Esophagus muscularis mucosa (tissue), 4 donors: Measurements from ENCODE around the gene RFPL4AL1. TPM values are rescaled to one million over a fixed set of nuclear protein-coding genes. Genes with fewer than 3 reads are reported as not detected.
"Not testable (repeated sequence)": the region's sequence is repeated elsewhere in the genome, so short reads cannot be mapped to it uniquely, and the experiment has no call there.

Source experiments
- DNase-seq: peaks from one replicate; pipeline ENCODE4 v3.0.0-alpha.2; 2017; ENCODE audit errors: extremely low spot score
- H3K27ac ChIP-seq, 4 donors: fragments of 200-600 bp; sonication (generic); replicated peaks in 1 of 4; 1 replicate in 3 of 4; 2 replicates in 1 of 4; pipeline ENCODE4 v1.5.1; 2016 to 2019; ENCODE audit warnings: mild to moderate bottlenecking in 1 of 4
- H3K27me3 ChIP-seq, 4 donors: fragments of 200-600 bp; sonication (generic); one replicate each; pipeline versions ENCODE4 v1.5.1 to v1.6.0; 2016 to 2019
- H3K36me3 ChIP-seq, 4 donors: fragments of 200-600 bp; sonication (generic); one replicate each; pipeline ENCODE4 v1.5.1; 2016 to 2019
- H3K4me1 ChIP-seq, 4 donors: fragments of 200-600 bp; sonication (generic); one replicate each; pipeline ENCODE4 v1.5.1; 2016 to 2019
- H3K4me3 ChIP-seq, 4 donors: fragments of 200-600 bp; sonication (generic); 1 replicate in 2 of 4; 2 replicates in 2 of 4; pipeline ENCODE4 v1.5.1; 2016 to 2019; ENCODE audit warnings: mild to moderate bottlenecking in 4 of 4, moderate library complexity in 1 of 4
- H3K9me3 ChIP-seq, 4 donors: fragments of 200-600 bp; sonication (generic); 1 replicate in 3 of 4; 2 replicates in 1 of 4; pipeline ENCODE4 v1.5.1; 2016 to 2019
- CTCF ChIP-seq, 3 experiments: fragments of 200-600 bp in 2 of 3; fragments of 450-650 bp in 1 of 3; sonication (generic) in 2 of 3; IDR thresholded peaks; one replicate each; pipeline ENCODE4 v1.5.1; 2017 to 2019; ENCODE audit warnings: antibody characterized with exemption in 3 of 3, mild to moderate bottlenecking in 2 of 3, moderate library complexity in 1 of 3
- EP300 ChIP-seq: sonication (generic); formaldehyde crosslinking; IDR thresholded peaks from one replicate; pipeline ENCODE4 v1.6.1; 2017; ENCODE audit warnings: antibody characterized with exemption
- POLR2A ChIP-seq: fragments of 450-650 bp; IDR thresholded peaks from one replicate; pipeline ENCODE4 v1.6.1; 2017; ENCODE audit warnings: antibody characterized with exemption, moderate library complexity, mild to moderate bottlenecking, low read depth
- POLR2AphosphoS5 ChIP-seq, 2 donors: sonication (generic); formaldehyde crosslinking; IDR thresholded peaks; one replicate each; pipeline ENCODE4 v1.6.1; 2017; ENCODE audit warnings: antibody characterized with exemption in 2 of 2
- WGBS: methylation state at CpG from one replicate; pipeline ENCODE4 v1.1.5; 2018; 5-methylcytosine and 5-hydroxymethylcytosine counted together
- intact Hi-C: fragments of 100-400 bp; cut with DNase I; formaldehyde crosslinking; loops from one replicate; pipeline ENCODE4 v1.15.1; 2023
- total RNA-seq, 4 donors: library from RNA; depleted of rRNA; stranded (reverse); fragments of >200 nt; gene quantifications; one replicate each; pipeline versions ENCODE4 v1.1.0 to v1.2.1, GENCODE V29; 2016

Gene RFPL4AL1
- total RNA-seq = not detected

- DNase-seq, H3K27me3 ChIP-seq, H3K36me3 ChIP-seq, H3K9me3 ChIP-seq, H3K4me1 ChIP-seq, H3K4me3 ChIP-seq, intact Hi-C loops, H3K27ac ChIP-seq: not testable (repeated sequence)
- 85% methylated on average over 6 of the region's 6 CpGs for WGBS
These were observed at the start of gene RFPL4AL1 for GRCh38 chr19:55768818-55769217. Gene RFPL4AL1 (plus strand): TSS chr19:55769118. CDS start chr19:55771805, 2,687 bp downstream.

- Histone ChIP-seq H3K4me3 (no peak overlapping the region), H3K9me3 (peaks cover 0 to 9% (median 3%) of the 10 kb centered on the region in 4 donors), H3K36me3 (no peaks in the 10 kb centered on the region), H3K4me1 (no peaks in the 10 kb centered on the region), H3K27ac (no peak overlapping the region), H3K27me3 (peaks cover 0 to 61% (median 15%) of the 10 kb centered on the region in 4 donors)
- 76% methylated on average over 5 of the region's 5 CpGs for WGBS
- no peak for DNase-seq
- no peak for TF ChIP-seq POLR2AphosphoS5 (IDR thresholded peaks at IDR 0.05)
- TF ChIP-seq EP300 = no peak
- no peak for TF ChIP-seq CTCF (IDR thresholded peaks at IDR 0.05)
- TF ChIP-seq POLR2A = no peak
- intact Hi-C loops = no loop called here
These were observed 48.6 kb upstream of the RFPL4AL1 start for GRCh38 chr19:55720214-55720746.

GRCh38 chr19:55720801-55721200, 48.1 kb upstream of the RFPL4AL1 start:
- H3K36me3 ChIP-seq = no peaks in the 10 kb centered on the region
- peaks cover 0 to 9% (median 3%) of the 10 kb centered on the region in 4 donors for H3K9me3 ChIP-seq
- H3K27ac ChIP-seq = no peak overlapping the region
- intact Hi-C loops = no loop called here
- DNase-seq = no peak
- no peak for TF ChIP-seq POLR2A
- no peak for TF ChIP-seq CTCF (IDR thresholded peaks at IDR 0.05)
- TF ChIP-seq POLR2AphosphoS5 (IDR thresholded peaks at IDR 0.05) = no peak
- peaks cover 0 to 61% (median 15%) of the 10 kb centered on the region in 4 donors for H3K27me3 ChIP-seq
- H3K4me3 ChIP-seq = no peak overlapping the region
- H3K4me1 ChIP-seq = no peaks in the 10 kb centered on the region
- 92% methylated on average over 3 of the region's 3 CpGs for WGBS

- Histone ChIP-seq H3K4me3 (no peak overlapping the region), H3K27me3 (peaks cover 0 to 38% (median 12%) of the 10 kb centered on the region in 4 donors), H3K36me3 (no peaks in the 10 kb centered on the region), H3K27ac (no peak overlapping the region), H3K4me1 (no peaks in the 10 kb centered on the region), H3K9me3 (peaks cover 0 to 9% (median 3%) of the 10 kb centered on the region in 4 donors)
- no peak for DNase-seq
- intact Hi-C loops = no loop called here
- 81% methylated on average over 8 of the region's 8 CpGs for WGBS
- no peak for TF ChIP-seq CTCF (IDR thresholded peaks at IDR 0.05)
- TF ChIP-seq EP300 = no peak
- no peak for TF ChIP-seq POLR2A
- no peak for TF ChIP-seq POLR2AphosphoS5 (IDR thresholded peaks at IDR 0.05)
These were observed 45.4 kb upstream of the RFPL4AL1 start for GRCh38 chr19:55723491-55723890.

GRCh38 chr19:55730378-55730777, 38.5 kb upstream of the RFPL4AL1 start:
- DNase-seq, H3K9me3 ChIP-seq, intact Hi-C loops, H3K36me3 ChIP-seq, H3K4me3 ChIP-seq, H3K27me3 ChIP-seq, H3K27ac ChIP-seq, H3K4me1 ChIP-seq: not testable (repeated sequence)
- 80% methylated on average over 2 of the region's 2 CpGs for WGBS

GRCh38 chr19:55738302-55738701, 30.6 kb upstream of the RFPL4AL1 start, which contains the start of gene NLRP9:
Gene NLRP9 (minus strand): TSS chr19:55738402. CDS start chr19:55738374, 28 bp downstream.
- no peaks in the 10 kb centered on the region for H3K9me3 ChIP-seq
- H3K4me3 ChIP-seq = no peak within 1 kb of the TSS
- intact Hi-C loops = no loop called here
- H3K27me3 ChIP-seq = peaks cover 0 to 11% (median 0%) of the 10 kb centered on the region in 4 donors
- no peak for TF ChIP-seq EP300
- no peak for TF ChIP-seq POLR2AphosphoS5 (IDR thresholded peaks at IDR 0.05)
- TF ChIP-seq CTCF (IDR thresholded peaks at IDR 0.05) = no peak
- no peak for TF ChIP-seq POLR2A
- H3K36me3 ChIP-seq = no peaks in the 10 kb centered on the region
- no peak for DNase-seq
- 84% methylated on average over 3 of the region's 3 CpGs for WGBS
- no peaks in the 10 kb centered on the region for H3K4me1 ChIP-seq
- no peak within 1 kb of the TSS for H3K27ac ChIP-seq
